ENCODE measurements around the gene FAIM2. TPM values are rescaled to one million over a fixed set of nuclear protein-coding genes. Genes with fewer than 3 reads are reported as not detected.

The FAIM2 gene
- total and polyA plus RNA-seq, 9 of the 15 experiments (the other 6 are each of a cell fraction or from before 2014, with no cell fraction given) = 0.01 to 0.10 TPM; not detected in 7

GRCh38 chr12:49824895-49825294 is 78.8 kb downstream of the FAIM2 start:
- Histone ChIP-seq H4K20me1 (replicated peaks; ENCODE audit: control insufficient read depth, insufficient read depth, low read length) (peaks cover 10% of the 10 kb centered on the region; the same call in 1 of the 2 replicates), H3K27ac (ENCODE audit: extremely low read depth, low read depth, low read length) (no peak overlapping the region), H3K4me1 (replicated peaks in 1 of 2; ENCODE audit: control insufficient read depth in 2 of 2, insufficient read depth in 2 of 2, low read length in 2 of 2) (peaks cover 14 to 35% of the 10 kb centered on the region in 2 experiments), H3K9me3 (replicated peaks; ENCODE audit: control insufficient read depth, insufficient read depth, low read depth, low read length) (no peaks in the 10 kb centered on the region), H3K27me3 (ENCODE audit: control insufficient read depth in 2 of 2, insufficient read depth in 2 of 2, low read length in 2 of 2) (no peaks in the 10 kb centered on the region), H3K9me1 (ENCODE audit: control insufficient read depth, insufficient read depth, low read length) (no peaks in the 10 kb centered on the region), H3K36me3 (ENCODE audit: control insufficient read depth, insufficient read depth, low read length) (peaks cover 3% of the 10 kb centered on the region; the same call in 1 of the 3 replicates), H3K79me2 (ENCODE audit: control insufficient read depth, insufficient read depth, low read length) (peaks cover 9% of the 10 kb centered on the region; the same call in 2 of the 3 replicates), H2AFZ (ENCODE audit: low read depth, low read length) (no peak overlapping the region), H3K4me3 (no peak overlapping the region), H3K4me2 (ENCODE audit: insufficient read depth, low read length) (no peak overlapping the region), H3K9ac (ENCODE audit: insufficient read depth in 1 of 2, low read depth in 2 of 2, low read length in 2 of 2) (peak overlapping the region in 1 of 2 experiments; percentile 68; a peak in 1 of 4 replicates)
- TF ChIP-seq SPI1 (IDR thresholded peaks at IDR 0.05; ENCODE audit: borderline replicate concordance, low read depth, low read length) (peak; percentile 44; the same call in 1 of the 2 replicates), SOX6 (IDR thresholded peaks at IDR 0.05) (no peak)
- DNase-seq (ENCODE audit: extremely low read depth in 1 of 4, low spot score in 3 of 4) (no peak), FAIRE-seq (peak; percentile 59), ATAC-seq (no peak)
- ChIA-PET CTCF (ENCODE audit: low intra/inter-chr PET ratio) (no interaction called here), POLR2A (interaction anchor here (0.6 to 0.8 kb wide), 2 partner anchors 14 to 372 kb away, joined by 3 read pairs; no protein-coding TSS in a partner anchor)
- 43% methylated on average over 4 of the region's 4 CpGs for WGBS (ENCODE audit: insufficient coverage, low coverage, missing lambda C conversion rate)
- in situ Hi-C loops (cut with MboI) (no loop called here), intact Hi-C loops (cut with micrococcal nuclease) (no loop called here)
- no TSS peak for BruUV-seq (replicated peaks)

GRCh38 chr12:49824416-49824815 is 79.3 kb downstream of the FAIM2 start:
- intact Hi-C loops (cut with micrococcal nuclease) = no loop called here
- H3K4me1 ChIP-seq (replicated peaks in 1 of 2; ENCODE audit: control insufficient read depth in 2 of 2, insufficient read depth in 2 of 2, low read length in 2 of 2) = peaks cover 14 to 34% of the 10 kb centered on the region in 2 experiments

More at GRCh38 chr12:49824416-49824815, 79.3 kb downstream of the FAIM2 start:
- Histone ChIP-seq H2AFZ (ENCODE audit: low read depth, low read length) (no peak overlapping the region), H3K36me3 (ENCODE audit: control insufficient read depth, insufficient read depth, low read length) (peaks cover 3% of the 10 kb centered on the region; the same call in 1 of the 3 replicates), H3K4me2 (ENCODE audit: insufficient read depth, low read length) (no peak overlapping the region), H3K79me2 (ENCODE audit: control insufficient read depth, insufficient read depth, low read length) (peaks cover 9% of the 10 kb centered on the region; the same call in 2 of the 3 replicates), H3K4me3 (no peak overlapping the region), H4K20me1 (replicated peaks; ENCODE audit: control insufficient read depth, insufficient read depth, low read length) (peaks cover 10% of the 10 kb centered on the region; the same call in 1 of the 2 replicates), H3K9ac (ENCODE audit: insufficient read depth in 1 of 2, low read depth in 2 of 2, low read length in 2 of 2) (peak overlapping the region in 1 of 2 experiments; percentile 59; a peak in 1 of 4 replicates), H3K27me3 (ENCODE audit: control insufficient read depth in 2 of 2, insufficient read depth in 2 of 2, low read length in 2 of 2) (no peaks in the 10 kb centered on the region), H3K9me1 (ENCODE audit: control insufficient read depth, insufficient read depth, low read length) (no peaks in the 10 kb centered on the region), H3K9me3 (replicated peaks; ENCODE audit: control insufficient read depth, insufficient read depth, low read depth, low read length) (no peaks in the 10 kb centered on the region), H3K27ac (ENCODE audit: extremely low read depth, low read depth, low read length) (no peak overlapping the region)
- ATAC-seq (no peak), DNase-seq (ENCODE audit: extremely low read depth in 1 of 4, low spot score in 3 of 4) (no peak), FAIRE-seq (no peak)
- TF ChIP-seq NR3C1 (CRISPR knock-in tag; IDR thresholded peaks at IDR 0.05) (no peak), SPI1 (IDR thresholded peaks at IDR 0.05; ENCODE audit: borderline replicate concordance, low read depth, low read length) (no peak), ETV1 (tag; conservative IDR thresholded peaks at IDR 0.05; ENCODE audit: low read depth) (no peak), MECOM (CRISPR knock-in tag; IDR thresholded peaks at IDR 0.05) (no peak), BRF2 (IDR thresholded peaks at IDR 0.05; ENCODE audit: borderline replicate concordance, insufficient read depth, insufficient read length) (no peak)
- CTCF ChIA-PET (ENCODE audit: low intra/inter-chr PET ratio) = no interaction called here
- in situ Hi-C loops (cut with MboI) = no loop called here
- POLR2A ChIA-PET = no interaction called here
- 74% methylated on average over 8 of the region's 8 CpGs for WGBS (ENCODE audit: insufficient coverage, low coverage, missing lambda C conversion rate)
- no TSS peak for BruUV-seq (replicated peaks)
